ENCODE data around the gene ADAMTS7.

The ADAMTS7 gene

GRCh38 chr15:78855746-78856145 lies 44.5 kb upstream of the ADAMTS7 start:
- ChIA-PET POLR2A (interaction anchor here (0.7 kb wide), 1 partner anchor 195 kb away, joined by 5 read pairs; no protein-coding TSS in a partner anchor), CTCF (no interaction called here)
- no peak overlapping the region for H3K4me3 ChIP-seq (ENCODE audit: low read depth, low read length)
- no peaks in the 10 kb centered on the region for H3K4me1 ChIP-seq (ENCODE audit: control insufficient read depth, insufficient read depth, low read length)
- no peaks in the 10 kb centered on the region for H3K36me3 ChIP-seq (ENCODE audit: control insufficient read depth in 2 of 2, insufficient read depth in 1 of 2, low read length in 2 of 2)
- no peaks in the 10 kb centered on the region for H3K9me3 ChIP-seq (ENCODE audit: control insufficient read depth, insufficient read depth, low read depth, low read length)
- H3K27ac ChIP-seq (ENCODE audit: extremely low read depth, low read depth, low read length), result no peak overlapping the region
- TF ChIP-seq PATZ1 (tag by site-specific recombination; IDR thresholded peaks at IDR 0.05), result no peak
- TF ChIP-seq ZNF10 (tag by site-specific recombination; IDR thresholded peaks at IDR 0.05), result 0 out of 2 replicates have a peak, but pooled peaks have one; percentile 28
- no peak for TF ChIP-seq REST (tag by site-specific recombination; IDR thresholded peaks at IDR 0.05)
- no peak for TF ChIP-seq ZNF23 (tag by site-specific recombination; IDR thresholded peaks at IDR 0.05; ENCODE audit: borderline replicate concordance)

- H3K4me3 ChIP-seq (ENCODE audit: low read depth, low read length), result no peak overlapping the region
- POLR2A ChIA-PET, result no interaction called here
- no peaks in the 10 kb centered on the region for H3K4me1 ChIP-seq (ENCODE audit: control insufficient read depth, insufficient read depth, low read length)
- H3K9me3 ChIP-seq (ENCODE audit: control insufficient read depth, insufficient read depth, low read depth, low read length), result no peaks in the 10 kb centered on the region
- no peak overlapping the region for H3K27ac ChIP-seq (ENCODE audit: extremely low read depth, low read depth, low read length)
- no peaks in the 10 kb centered on the region for H3K36me3 ChIP-seq (ENCODE audit: control insufficient read depth in 2 of 2, insufficient read depth in 1 of 2, low read length in 2 of 2)
- CTCF ChIA-PET, result interaction anchor here (0.6 kb wide), 2 partner anchors 12 to 345 kb away, joined by 4 to 5 read pairs; no protein-coding TSS in a partner anchor
- no peak for TF ChIP-seq KLF7 (tag by site-specific recombination; IDR thresholded peaks at IDR 0.05; ENCODE audit: borderline replicate concordance)
- no peak for TF ChIP-seq MZF1 (tag by site-specific recombination; IDR thresholded peaks at IDR 0.05; ENCODE audit: borderline replicate concordance)
- no peak for TF ChIP-seq SP7 (tag by site-specific recombination; IDR thresholded peaks at IDR 0.05)
- TF ChIP-seq ZNF610 (tag by site-specific recombination; IDR thresholded peaks at IDR 0.05; ENCODE audit: borderline replicate concordance), result no peak
- no peak for TF ChIP-seq TCF7L2 (IDR thresholded peaks at IDR 0.05; ENCODE audit: borderline replicate concordance, low read depth, low read length)
- no peak for TF ChIP-seq GLI4 (tag by site-specific recombination; IDR thresholded peaks at IDR 0.05)
- TF ChIP-seq FEZF1 (tag by site-specific recombination; IDR thresholded peaks at IDR 0.05), result no peak
- no peak for TF ChIP-seq ZNF777 (tag by site-specific recombination; IDR thresholded peaks at IDR 0.05; ENCODE audit: borderline replicate concordance)
- TF ChIP-seq REST (tag by site-specific recombination; IDR thresholded peaks at IDR 0.05), result no peak
- no peak for TF ChIP-seq ZNF148 (tag by site-specific recombination; IDR thresholded peaks at IDR 0.05; ENCODE audit: borderline replicate concordance)
- no peak for TF ChIP-seq ZNF302 (tag by site-specific recombination; IDR thresholded peaks at IDR 0.05; ENCODE audit: low read depth)
- no peak for TF ChIP-seq OVOL3 (tag by site-specific recombination; IDR thresholded peaks at IDR 0.05)
- no peak for TF ChIP-seq ZNF518A (tag by site-specific recombination; conservative IDR thresholded peaks at IDR 0.05; ENCODE audit: low read depth)
- TF ChIP-seq ZNF423 (tag by site-specific recombination; IDR thresholded peaks at IDR 0.05), result no peak
Observed at GRCh38 chr15:78854833-78855372, 43.6 kb upstream of the ADAMTS7 start.
